HG02970 (cell line): Measurements from ENCODE around the gene MTX1.
"Not testable (repeated sequence)": the region's sequence is repeated elsewhere in the genome, so short reads cannot be mapped to it uniquely, and the experiment has no call there.

Experiments
- ATAC-seq: cut with Tn5 transposase; IDR thresholded peaks from one replicate; pipeline ENCODE4 v1.9.1; 2021; ENCODE audit warnings: mild to moderate bottlenecking, moderate library complexity, moderate number of reproducible peaks; ENCODE audit not compliant: unreplicated experiment, low FRiP score

MTX1 gene

GRCh38 chr1:155208541-155209311 lies at the start of gene MTX1:
TSS of gene MTX1 (plus strand) at chr1:155208695. CDS start at chr1:155208805, 110 bp downstream.
- peak; percentile 67 for ATAC-seq

GRCh38 chr1:155158991-155159390 lies 49.5 kb upstream of the MTX1 start:
- no peak for ATAC-seq

- ATAC-seq, result no peak
Observed at GRCh38 chr1:155160128-155160527, 48.4 kb upstream of the MTX1 start.

- not testable (repeated sequence) for ATAC-seq
Observed at GRCh38 chr1:155162631-155163030, 45.9 kb upstream of the MTX1 start.

- not testable (repeated sequence) for ATAC-seq
Observed at GRCh38 chr1:155163785-155164184, 44.7 kb upstream of the MTX1 start.

GRCh38 chr1:155164625-155165024 lies 43.9 kb upstream of the MTX1 start:
- ATAC-seq, result not testable (repeated sequence)

- ATAC-seq, result no peak
Observed at GRCh38 chr1:155166051-155166470, 42.4 kb upstream of the MTX1 start.

- ATAC-seq, result no peak
Observed at GRCh38 chr1:155166471-155167165, 41.9 kb upstream of the MTX1 start.

- no peak for ATAC-seq
Observed at GRCh38 chr1:155167166-155168104, 41.1 kb upstream of the MTX1 start.

- ATAC-seq, result not testable (repeated sequence)
Observed at GRCh38 chr1:155168105-155168445, 40.4 kb upstream of the MTX1 start.

GRCh38 chr1:155168456-155169210 lies 39.9 kb upstream of the MTX1 start:
- ATAC-seq, result no peak

- no peak for ATAC-seq
Observed at GRCh38 chr1:155169541-155169940, 39.0 kb upstream of the MTX1 start.

GRCh38 chr1:155170101-155170785 lies 38.3 kb upstream of the MTX1 start:
- ATAC-seq, result no peak

GRCh38 chr1:155170806-155171205 lies 37.7 kb upstream of the MTX1 start:
- no peak for ATAC-seq

- no peak for ATAC-seq
Observed at GRCh38 chr1:155171836-155172731, 36.4 kb upstream of the MTX1 start.

- ATAC-seq, result peak; percentile 82
Observed at GRCh38 chr1:155172732-155173477, 35.6 kb upstream of the MTX1 start, which contains the start of gene KRTCAP2. TSS of gene KRTCAP2 (minus strand) at chr1:155173304. CDS start at chr1:155173224, 80 bp downstream.

- no peak for ATAC-seq
Observed at GRCh38 chr1:155173478-155174323, 34.8 kb upstream of the MTX1 start, which contains the start of gene TRIM46. TSS of gene TRIM46 (plus strand) at chr1:155173849. CDS start at chr1:155173967, 118 bp downstream.
